ENCODE measurements around the gene GRIK2.

DNA sequence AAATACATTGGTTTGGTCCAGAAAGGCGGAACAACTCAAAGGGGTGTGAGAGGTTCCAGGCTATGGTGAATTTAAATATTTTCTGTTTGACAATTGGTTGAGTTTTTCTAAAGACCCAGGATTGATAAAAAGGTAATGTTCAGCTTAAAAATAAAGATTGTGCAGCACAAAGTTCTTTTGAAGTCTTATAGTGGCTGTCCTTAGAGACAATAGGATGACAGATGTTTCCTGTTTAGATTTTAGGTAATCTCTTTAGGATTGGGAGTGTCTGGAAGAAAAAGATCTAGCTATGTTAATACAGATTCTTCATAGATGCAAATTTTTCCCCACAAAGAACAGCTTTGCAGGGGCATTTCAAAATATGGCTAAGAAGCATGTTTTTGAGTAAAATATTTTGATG lies 119.7 kb downstream of the GRIK2 start:
- TF ChIP-seq POLR2A (IDR thresholded peaks at IDR 0.05) (no peak), POLR2AphosphoS5 (IDR thresholded peaks at IDR 0.05) (no peak)
- TF ChIP-seq, protein P1, sequence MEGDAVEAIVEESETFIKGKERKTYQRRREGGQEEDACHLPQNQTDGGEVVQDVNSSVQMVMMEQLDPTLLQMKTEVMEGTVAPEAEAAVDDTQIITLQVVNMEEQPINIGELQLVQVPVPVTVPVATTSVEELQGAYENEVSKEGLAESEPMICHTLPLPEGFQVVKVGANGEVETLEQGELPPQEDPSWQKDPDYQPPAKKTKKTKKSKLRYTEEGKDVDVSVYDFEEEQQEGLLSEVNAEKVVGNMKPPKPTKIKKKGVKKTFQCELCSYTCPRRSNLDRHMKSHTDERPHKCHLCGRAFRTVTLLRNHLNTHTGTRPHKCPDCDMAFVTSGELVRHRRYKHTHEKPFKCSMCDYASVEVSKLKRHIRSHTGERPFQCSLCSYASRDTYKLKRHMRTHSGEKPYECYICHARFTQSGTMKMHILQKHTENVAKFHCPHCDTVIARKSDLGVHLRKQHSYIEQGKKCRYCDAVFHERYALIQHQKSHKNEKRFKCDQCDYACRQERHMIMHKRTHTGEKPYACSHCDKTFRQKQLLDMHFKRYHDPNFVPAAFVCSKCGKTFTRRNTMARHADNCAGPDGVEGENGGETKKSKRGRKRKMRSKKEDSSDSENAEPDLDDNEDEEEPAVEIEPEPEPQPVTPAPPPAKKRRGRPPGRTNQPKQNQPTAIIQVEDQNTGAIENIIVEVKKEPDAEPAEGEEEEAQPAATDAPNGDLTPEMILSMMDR (IDR thresholded peaks at IDR 0.05), result no peak

Data from suprapubic skin (tissue), 4 donors.